MM.1S (cell line): Measurements from ENCODE around the gene PNMA8C.

Source experiments
- DNase-seq: peaks from one replicate; pipeline ENCODE4 v3.0.0-alpha.2; 2015
- H2AFZ ChIP-seq: fragments of 300-600 bp; sonication (generic); 2 replicates; pipeline ENCODE4 v1.6.0; 2016; ENCODE audit warnings: antibody characterized with exemption, low read length
- H3F3A ChIP-seq: fragments of 300-600 bp; sonication (generic); 2 replicates; pipeline ENCODE4 v1.6.1; 2016; ENCODE audit warnings: mild to moderate bottlenecking, antibody characterized with exemption, low read length, moderate library complexity, mixed read lengths; ENCODE audit not compliant: insufficient read depth
- H3K27ac ChIP-seq: fragments of 300-600 bp; sonication (generic); 2 replicates; pipeline ENCODE4 v1.5.1; 2016; ENCODE audit warnings: mild to moderate bottlenecking, low read length
- H3K27me3 ChIP-seq: fragments of 300-600 bp; sonication (generic); replicated peaks from 2 replicates; pipeline ENCODE4 v1.6.0; 2016; ENCODE audit warnings: low read length; ENCODE audit not compliant: insufficient read depth
- H3K36me3 ChIP-seq: fragments of 300-600 bp; sonication (generic); replicated peaks from 2 replicates; pipeline ENCODE4 v1.6.1; 2016; ENCODE audit warnings: mild to moderate bottlenecking, low read length, mixed read lengths; ENCODE audit not compliant: insufficient read depth
- H3K4me1 ChIP-seq: fragments of 300-600 bp; sonication (generic); 2 replicates; pipeline ENCODE4 v1.6.1; 2016; ENCODE audit warnings: low read length, mixed read lengths
- H3K4me2 ChIP-seq: fragments of 300-600 bp; sonication (generic); 2 replicates; pipeline ENCODE4 v1.6.0; 2016; ENCODE audit warnings: low read depth, low read length
- H3K4me3 ChIP-seq: fragments of 300-600 bp; sonication (generic); 2 replicates; pipeline ENCODE4 v1.5.1; 2016; ENCODE audit warnings: low read length, mixed read lengths
- H3K79me2 ChIP-seq: fragments of 300-600 bp; sonication (generic); 2 replicates; pipeline ENCODE4 v1.6.1; 2016; ENCODE audit warnings: mixed run types, low read length, mixed read lengths
- H3K9ac ChIP-seq: fragments of 300-600 bp; sonication (generic); 2 replicates; pipeline ENCODE4 v1.6.1; 2016; ENCODE audit warnings: low read length, mixed read lengths
- H3K9me2 ChIP-seq: fragments of 300-600 bp; sonication (generic); replicated peaks from 2 replicates; pipeline ENCODE4 v1.6.1; 2016; ENCODE audit warnings: mild to moderate bottlenecking, low read length, mixed read lengths; ENCODE audit not compliant: insufficient read depth
- H3K9me3 ChIP-seq: fragments of 300-600 bp; sonication (generic); replicated peaks from 2 replicates; pipeline ENCODE4 v1.6.1; 2016; ENCODE audit warnings: mild to moderate bottlenecking, low read length, mixed read lengths; ENCODE audit not compliant: insufficient read depth
- H4K20me1 ChIP-seq: fragments of 300-600 bp; sonication (generic); 2 replicates; pipeline ENCODE4 v1.6.1; 2016; ENCODE audit warnings: mild to moderate bottlenecking, low read length, moderate library complexity, mixed read lengths; ENCODE audit not compliant: insufficient read depth
- EZH2 ChIP-seq: fragments of 300-600 bp; sonication (generic); optimal IDR thresholded peaks from 2 replicates; pipeline ENCODE3; 2017; ENCODE audit warnings: low read depth, mild to moderate bottlenecking, antibody characterized with exemption, low read length, mixed read lengths
- EZH2phosphoT487 ChIP-seq: fragments of 300-600 bp; sonication (generic); IDR thresholded peaks from 2 replicates; pipeline ENCODE4 v1.6.1; 2018; ENCODE audit warnings: antibody characterized with exemption, low read length
- TF ChIP-seq, protein P1 (sequence below): fragments of 300-600 bp; sonication (generic); IDR thresholded peaks from 2 replicates; pipeline ENCODE4 v1.5.1; 2016; ENCODE audit warnings: antibody characterized with exemption, low read length, mixed read lengths

PNMA8C gene

DNA sequence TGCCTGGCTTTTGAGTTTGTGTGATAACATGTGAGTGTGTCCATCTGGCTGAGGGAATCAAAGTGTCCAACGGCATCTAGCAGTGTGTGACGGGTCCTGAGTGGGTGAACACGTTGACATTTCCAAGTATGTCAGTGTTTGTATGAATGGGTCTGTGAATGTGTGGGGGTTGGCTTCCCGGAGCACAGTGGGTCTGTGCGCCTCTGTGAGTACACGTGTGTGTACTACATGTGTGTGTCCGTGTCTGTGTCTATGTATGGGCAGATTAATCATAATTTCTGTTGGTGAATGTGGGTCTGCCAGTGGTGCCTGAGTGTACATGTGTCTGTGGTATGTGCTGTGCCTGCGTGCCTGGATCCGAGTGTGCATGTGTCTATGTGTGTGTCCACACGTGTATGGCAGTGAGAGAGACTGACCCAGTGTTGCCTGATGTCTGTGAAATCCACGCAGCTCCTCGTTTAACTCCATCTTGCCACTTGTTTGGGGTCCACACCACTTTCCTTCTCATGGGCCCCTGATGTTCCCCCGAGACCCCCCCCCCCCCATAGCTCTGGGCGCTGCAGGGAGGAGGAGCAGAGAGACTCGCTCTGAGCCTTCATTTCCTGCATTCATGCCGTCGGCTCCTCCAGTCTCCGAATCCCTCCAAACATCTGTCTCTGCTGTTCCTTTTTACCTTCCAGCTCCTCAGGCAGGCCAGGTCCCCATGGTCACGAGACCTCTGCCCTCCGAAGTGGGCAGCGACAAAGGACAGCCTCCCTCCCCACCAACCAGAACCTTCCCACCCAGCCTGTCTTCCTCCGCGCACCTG lies 20.7 kb downstream of the PNMA8C start:
- Histone ChIP-seq H3K4me3 (no peak overlapping the region), H3K36me3 (no peaks in the 10 kb centered on the region), H3K4me1 (no peaks in the 10 kb centered on the region), H3K9me2 (no peaks in the 10 kb centered on the region), H3K79me2 (no peaks in the 10 kb centered on the region), H3K4me2 (no peak overlapping the region), H2AFZ (no peak overlapping the region), H3F3A (no peaks in the 10 kb centered on the region), H3K27ac (no peak overlapping the region), H3K27me3 (peaks cover 85% of the 10 kb centered on the region), H3K9me3 (no peaks in the 10 kb centered on the region), H3K9ac (no peak overlapping the region), H4K20me1 (no peaks in the 10 kb centered on the region)
- DNase-seq: no peak
- TF ChIP-seq, protein P1, sequence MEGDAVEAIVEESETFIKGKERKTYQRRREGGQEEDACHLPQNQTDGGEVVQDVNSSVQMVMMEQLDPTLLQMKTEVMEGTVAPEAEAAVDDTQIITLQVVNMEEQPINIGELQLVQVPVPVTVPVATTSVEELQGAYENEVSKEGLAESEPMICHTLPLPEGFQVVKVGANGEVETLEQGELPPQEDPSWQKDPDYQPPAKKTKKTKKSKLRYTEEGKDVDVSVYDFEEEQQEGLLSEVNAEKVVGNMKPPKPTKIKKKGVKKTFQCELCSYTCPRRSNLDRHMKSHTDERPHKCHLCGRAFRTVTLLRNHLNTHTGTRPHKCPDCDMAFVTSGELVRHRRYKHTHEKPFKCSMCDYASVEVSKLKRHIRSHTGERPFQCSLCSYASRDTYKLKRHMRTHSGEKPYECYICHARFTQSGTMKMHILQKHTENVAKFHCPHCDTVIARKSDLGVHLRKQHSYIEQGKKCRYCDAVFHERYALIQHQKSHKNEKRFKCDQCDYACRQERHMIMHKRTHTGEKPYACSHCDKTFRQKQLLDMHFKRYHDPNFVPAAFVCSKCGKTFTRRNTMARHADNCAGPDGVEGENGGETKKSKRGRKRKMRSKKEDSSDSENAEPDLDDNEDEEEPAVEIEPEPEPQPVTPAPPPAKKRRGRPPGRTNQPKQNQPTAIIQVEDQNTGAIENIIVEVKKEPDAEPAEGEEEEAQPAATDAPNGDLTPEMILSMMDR: no peak
- TF ChIP-seq EZH2phosphoT487 (no peak), EZH2 (no peak)

DNA sequence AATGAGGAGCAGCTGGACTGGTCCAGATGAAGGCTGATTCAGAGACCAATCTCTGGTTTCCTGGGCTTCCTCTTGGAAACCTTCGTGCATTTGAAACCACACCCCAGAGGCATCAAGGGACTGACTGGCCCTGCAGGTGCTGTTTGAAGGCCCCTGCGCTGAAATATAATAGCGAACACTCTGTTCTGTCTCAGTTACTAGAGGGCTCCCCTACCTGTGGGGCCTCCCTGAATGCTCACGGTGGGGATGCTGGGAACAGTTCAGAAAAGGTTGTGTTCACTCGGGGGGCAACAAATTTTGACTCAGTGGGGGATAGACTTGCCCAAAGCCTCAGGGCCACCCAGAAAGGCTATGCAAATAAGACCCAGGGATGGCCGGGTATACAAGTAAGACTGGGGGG lies 21.8 kb downstream of the PNMA8C start:
- Histone ChIP-seq H3K27me3 (peaks cover 81% of the 10 kb centered on the region), H3K9me2 (no peaks in the 10 kb centered on the region), H3K36me3 (no peaks in the 10 kb centered on the region), H4K20me1 (no peaks in the 10 kb centered on the region), H3K9ac (no peak overlapping the region), H2AFZ (no peak overlapping the region), H3K4me1 (no peaks in the 10 kb centered on the region), H3K9me3 (no peaks in the 10 kb centered on the region), H3F3A (no peaks in the 10 kb centered on the region), H3K4me2 (no peak overlapping the region), H3K27ac (no peak overlapping the region), H3K79me2 (no peaks in the 10 kb centered on the region), H3K4me3 (no peak overlapping the region)
- no peak for DNase-seq
- TF ChIP-seq EZH2: no peak

DNA sequence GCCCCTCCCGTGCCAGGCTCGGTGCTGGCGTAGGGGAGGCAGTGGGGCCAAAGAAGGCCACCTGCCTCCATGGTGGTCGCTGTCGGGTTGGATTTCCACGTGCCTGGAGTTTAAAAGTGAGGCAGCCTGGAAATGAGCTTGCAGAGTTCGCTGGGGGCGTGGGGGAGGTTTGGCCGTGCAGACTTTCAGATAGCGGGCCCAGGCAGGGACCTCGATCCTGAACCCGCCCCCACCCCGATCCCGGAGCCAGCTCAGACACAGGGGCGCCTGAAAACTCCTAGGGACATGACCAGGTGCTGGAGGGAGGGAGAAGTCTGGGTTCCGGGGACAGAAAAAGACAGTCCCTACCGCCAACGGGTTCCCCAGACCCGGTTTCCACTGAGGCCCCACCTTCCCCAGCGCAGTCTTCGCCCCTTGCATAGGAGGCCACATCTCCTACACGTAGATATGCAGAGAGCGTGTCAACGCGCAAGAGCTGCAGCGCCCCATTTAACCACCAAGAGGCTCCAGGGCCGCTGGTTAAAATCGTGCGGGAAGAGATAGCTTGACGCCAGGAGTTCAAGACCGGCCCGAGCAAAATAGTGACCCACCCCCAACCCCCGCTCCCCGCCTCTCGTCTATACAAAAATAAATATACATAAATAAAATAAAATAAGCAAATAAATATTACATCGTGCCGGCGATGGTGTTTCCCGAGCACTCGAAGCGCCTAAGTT lies 23.8 kb downstream of the PNMA8C start:
- Histone ChIP-seq H3K9me3 (no peaks in the 10 kb centered on the region), H3K36me3 (no peaks in the 10 kb centered on the region), H3K27ac (no peak overlapping the region), H3F3A (no peaks in the 10 kb centered on the region), H3K4me2 (no peak overlapping the region; the same call in 1 of the 2 replicates), H3K4me1 (no peaks in the 10 kb centered on the region), H3K79me2 (no peaks in the 10 kb centered on the region), H2AFZ (no peak overlapping the region), H3K9ac (no peak overlapping the region), H3K4me3 (no peak overlapping the region), H4K20me1 (no peaks in the 10 kb centered on the region), H3K9me2 (no peaks in the 10 kb centered on the region), H3K27me3 (peaks cover 79% of the 10 kb centered on the region)
- TF ChIP-seq, protein P1: no peak
- TF ChIP-seq EZH2: no peak
- no peak for TF ChIP-seq EZH2phosphoT487
- DNase-seq: no peak
